HG03342 (cell line): Measurements from ENCODE around the gene FAM120A.

Source experiments
- ATAC-seq: cut with Tn5 transposase; IDR thresholded peaks from one replicate; pipeline ENCODE4 v1.9.1; 2021; ENCODE audit warnings: mild to moderate bottlenecking, moderate library complexity; ENCODE audit not compliant: unreplicated experiment

Gene FAM120A

DNA sequence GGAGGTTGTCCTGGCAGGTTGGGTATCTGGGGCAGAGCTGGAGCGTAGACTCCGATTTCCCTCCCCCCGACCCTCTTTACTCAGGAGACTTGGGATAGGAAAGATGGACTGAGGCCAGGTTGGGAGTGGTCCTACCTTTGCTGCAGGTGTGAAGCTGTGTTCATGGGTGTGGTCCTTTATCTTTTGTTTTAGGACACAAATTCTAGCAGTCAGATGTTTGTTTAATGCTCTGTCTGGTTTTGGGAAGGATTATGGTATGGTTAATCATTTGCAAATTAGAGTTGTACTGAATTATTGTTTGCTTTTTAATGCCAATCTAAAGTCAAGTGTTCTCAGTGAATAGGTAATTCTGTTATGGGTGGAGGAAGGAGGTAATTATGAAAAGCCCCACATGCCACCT is 16.0 kb downstream of the FAM120A start:
- ATAC-seq: no peak

DNA sequence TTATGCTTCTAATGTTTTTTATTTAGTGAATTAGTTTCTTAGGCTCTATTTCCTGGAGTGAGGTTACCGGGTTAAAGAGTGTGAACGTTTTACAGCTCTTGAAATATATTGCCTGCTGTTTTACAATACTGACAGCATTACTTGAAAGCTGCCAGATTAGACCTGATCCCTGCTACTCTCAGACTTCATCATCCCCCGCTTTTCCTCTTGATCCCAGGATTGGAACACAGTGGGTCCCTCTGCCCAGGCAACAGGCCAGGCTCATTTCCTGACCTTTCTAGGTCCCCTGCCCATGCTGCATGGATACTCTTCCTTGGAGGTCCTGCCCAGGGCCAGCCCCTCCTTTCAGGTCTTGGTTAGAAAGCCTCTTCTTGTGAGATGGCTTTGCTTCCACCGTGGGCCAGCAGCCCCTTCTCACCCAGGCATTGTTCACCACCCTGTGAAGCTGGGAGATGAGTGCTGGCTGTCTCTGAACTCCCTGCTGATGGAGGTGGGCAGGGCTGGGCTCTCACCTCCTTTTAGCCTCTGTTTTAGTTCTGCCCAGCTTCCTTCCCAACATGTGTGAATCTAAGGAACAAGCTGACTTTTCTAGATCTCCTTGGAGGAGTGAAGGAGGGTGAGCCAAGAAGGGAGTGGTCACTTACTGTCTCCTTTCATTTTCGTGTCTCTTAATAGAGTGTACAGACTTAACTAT is 17.4 kb downstream of the FAM120A start:
- ATAC-seq: no peak

DNA sequence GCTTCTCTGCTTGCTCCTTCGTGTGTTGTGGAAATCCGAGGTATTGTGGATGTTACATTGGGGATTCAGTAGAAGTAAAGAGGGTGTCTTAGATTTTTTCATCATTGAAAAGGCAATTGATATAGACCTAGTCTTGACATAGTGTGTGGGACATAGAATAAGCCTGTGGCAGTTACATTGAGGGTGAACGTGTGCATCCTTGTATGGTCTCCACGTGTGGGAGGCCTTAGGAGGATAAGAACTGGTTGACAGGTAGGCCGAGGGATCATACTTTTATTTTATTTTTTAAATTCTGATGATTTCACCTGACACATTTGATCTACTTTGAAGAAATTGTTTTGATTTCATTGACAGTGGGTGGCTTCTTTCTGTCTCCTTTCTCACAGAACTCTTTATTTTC is 18.9 kb downstream of the FAM120A start:
- ATAC-seq: no peak

DNA sequence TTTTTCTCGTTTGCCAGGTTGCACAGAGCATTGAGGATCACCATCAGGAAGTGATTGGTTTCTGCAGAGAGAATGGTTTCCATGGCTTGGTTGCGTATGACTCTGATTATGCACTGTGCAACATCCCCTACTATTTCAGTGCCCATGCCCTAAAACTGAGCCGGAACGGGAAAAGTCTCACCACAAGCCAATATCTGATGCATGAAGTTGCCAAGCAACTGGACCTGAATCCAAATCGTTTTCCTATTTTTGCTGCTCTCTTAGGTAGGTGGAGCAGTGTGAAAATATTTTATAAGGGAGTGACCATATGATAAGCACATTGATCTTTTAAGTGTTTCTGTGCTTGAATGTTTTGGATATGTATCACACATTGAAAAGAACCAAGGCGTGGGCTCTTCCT is 19.6 kb downstream of the FAM120A start:
- no peak for ATAC-seq

DNA sequence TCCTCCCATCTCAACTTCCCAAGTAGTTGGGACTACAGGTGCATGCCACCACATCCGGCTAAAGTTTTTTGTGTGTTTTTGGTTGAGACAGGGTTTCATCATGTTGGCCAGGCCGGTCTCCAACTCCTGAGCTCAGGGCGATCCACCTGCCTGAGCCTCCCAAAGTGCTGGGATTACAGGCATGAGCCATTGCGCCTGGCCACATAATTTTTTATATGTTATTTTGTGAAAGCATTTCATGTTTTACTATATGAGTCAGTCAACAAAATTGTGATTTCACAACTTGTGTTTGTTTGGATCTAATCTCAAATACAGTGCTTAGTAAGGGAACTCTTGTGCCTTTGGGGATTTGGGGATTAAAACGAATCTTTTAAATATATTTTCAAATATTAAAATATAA is 21.9 kb downstream of the FAM120A start:
- no peak for ATAC-seq

DNA sequence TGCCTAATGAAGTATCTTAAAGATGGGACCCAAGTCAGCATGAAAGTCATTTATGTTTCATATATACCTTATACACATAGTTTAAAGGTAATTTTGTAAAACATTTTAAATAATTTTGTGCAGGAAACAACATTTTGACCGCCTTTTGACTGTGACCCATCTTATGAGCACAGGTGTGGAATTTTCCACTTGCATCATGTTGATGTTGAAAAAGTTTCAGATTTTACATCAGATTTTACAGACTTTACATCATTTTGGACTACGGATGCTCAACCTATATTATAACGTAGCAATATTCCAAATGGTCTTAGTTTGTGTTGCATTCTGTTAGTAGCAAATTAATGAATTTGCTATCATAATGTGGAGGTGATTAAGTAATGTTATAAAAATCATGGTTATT is 23.6 kb downstream of the FAM120A start:
- no peak for ATAC-seq

DNA sequence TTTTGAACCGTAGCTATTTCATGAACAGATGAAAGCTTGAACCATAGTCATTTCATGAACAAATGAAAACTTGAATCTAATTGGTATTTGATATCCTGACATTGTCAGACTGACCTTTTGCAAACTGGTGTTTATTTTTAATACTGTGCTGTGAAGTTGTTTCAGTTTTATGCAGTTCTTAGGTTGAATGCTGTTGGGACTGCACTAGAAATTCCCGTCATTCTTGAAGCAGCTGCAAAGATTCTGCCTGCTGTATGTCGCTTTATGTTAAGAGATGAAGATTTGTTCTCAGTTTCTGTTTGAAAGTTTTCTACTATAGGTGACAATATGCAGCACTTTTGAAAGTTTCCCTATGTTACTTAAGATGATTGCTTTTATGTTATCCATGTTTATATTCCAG is 24.4 kb downstream of the FAM120A start:
- ATAC-seq: no peak

DNA sequence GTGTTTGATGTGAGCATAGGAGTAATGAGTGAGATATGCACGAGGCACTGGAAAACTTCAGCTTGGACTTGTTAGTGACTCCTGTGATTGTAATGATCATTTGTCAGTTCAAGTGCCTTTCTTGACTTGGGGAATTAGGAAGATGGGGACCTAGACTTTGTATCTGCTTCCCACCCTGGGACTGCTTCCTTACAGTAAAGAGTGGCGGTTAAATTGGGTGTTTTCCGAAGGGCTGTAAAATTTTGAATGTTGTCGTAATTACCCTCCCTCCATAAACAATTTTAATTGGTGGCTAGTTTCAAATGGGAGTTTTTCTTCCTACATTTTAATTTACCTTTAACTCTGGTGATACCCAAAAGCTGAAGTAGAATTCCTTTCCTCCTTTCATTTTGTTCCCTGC is 25.4 kb downstream of the FAM120A start:
- no peak for ATAC-seq

DNA sequence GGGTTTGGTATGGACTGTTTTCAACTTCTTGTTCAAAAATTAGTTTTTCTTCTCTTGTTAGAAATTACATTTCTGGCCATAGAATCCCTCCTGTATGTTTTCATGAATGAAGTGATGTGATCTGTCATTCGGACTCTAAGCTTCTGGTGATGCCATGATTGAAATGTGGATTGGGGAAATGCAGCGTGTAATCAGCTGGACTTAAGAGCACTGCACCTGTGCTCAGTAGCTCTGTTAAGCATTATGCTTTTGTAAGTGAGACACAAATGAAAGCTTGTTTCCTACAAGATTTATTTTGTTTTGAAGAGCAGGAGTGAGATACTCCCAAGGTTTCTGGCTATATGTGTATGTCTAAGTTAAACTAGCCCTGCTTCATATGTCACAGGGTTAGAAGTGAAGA is 25.9 kb downstream of the FAM120A start:
- ATAC-seq: no peak

DNA sequence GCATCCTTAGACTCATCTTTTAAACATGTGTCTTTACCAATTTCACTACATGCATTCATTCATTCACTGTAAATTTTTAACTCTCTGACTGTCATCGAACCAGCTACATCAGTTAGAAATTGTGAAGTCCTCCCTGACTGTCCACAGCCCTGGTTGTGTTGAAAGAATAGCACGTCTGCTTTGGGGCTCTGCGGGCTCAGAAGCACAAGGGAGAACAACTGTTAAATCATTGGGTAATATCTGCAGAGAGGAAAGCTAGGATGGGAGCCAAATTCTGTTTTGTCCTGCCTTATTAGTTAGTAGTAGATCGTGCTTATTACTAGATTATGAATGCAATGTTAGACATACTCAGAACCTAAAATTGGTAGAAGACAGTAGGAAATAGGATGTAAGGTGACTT is 28.2 kb downstream of the FAM120A start:
- ATAC-seq: no peak

DNA sequence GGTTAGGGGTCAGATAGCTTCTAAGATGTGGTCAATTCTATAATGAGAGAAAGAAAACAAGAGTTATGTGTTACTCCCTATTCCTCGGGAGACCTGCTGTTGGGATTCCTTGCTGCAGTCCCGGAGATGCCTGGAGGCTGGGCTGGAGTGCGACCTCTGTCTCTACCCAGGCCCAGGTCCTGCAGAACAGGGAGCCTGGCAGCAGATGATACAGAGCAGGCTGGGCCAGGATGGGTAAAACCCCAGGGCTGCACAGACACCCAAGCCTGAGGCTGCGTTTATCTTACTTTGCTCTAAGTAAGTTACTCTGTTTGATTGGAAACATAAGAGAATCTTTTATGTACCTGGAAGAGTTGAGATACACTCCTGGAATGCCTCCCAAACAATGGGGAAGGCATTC is 28.8 kb downstream of the FAM120A start:
- no peak for ATAC-seq

DNA sequence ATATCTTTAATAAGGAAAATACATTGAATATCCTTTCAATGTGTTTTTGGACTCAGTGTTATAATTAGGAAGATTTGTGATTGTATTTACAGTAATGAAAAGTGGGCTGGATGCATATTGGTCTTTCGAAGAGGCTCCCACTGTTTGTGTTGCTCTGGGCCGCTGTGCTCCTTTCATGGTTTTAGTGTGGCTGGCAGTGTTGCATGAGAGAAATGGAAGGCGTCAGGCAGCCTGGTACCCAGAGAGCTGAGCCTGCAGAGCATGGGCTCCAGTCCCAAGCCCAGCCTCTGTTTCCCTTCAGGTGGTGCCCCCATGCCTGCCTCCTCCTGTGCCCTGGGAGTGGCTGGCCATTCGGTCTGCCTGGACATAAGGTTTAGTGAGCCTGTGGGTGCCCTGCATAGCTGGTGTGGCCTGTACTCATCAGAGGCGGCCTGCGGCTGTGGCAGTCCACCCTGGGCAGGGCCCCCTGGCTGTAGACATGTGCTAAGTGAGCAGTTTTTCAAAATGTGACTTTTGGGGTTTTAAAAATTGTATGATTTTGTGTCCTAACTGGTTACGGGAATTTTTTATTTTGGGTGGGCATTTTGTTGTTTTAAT is 29.3 kb downstream of the FAM120A start:
- no peak for ATAC-seq

DNA sequence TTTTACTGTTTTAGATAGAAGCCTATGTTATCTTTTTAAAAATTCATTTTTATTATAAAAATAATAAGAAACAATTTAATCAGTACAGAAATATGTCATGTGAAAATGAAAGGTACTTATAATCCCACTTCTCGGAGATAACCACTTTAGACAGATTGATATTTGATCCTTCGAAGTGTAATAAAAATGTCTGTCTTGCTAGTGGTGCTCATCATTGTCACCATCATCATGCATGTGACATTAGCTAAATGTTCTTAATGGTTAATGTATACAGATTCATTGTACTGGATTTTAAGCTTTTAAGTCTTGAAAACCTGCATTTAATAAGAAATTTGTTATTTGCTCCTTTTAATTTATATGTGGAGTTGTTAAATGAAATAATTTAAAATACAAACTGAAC is 32.0 kb downstream of the FAM120A start:
- no peak for ATAC-seq

DNA sequence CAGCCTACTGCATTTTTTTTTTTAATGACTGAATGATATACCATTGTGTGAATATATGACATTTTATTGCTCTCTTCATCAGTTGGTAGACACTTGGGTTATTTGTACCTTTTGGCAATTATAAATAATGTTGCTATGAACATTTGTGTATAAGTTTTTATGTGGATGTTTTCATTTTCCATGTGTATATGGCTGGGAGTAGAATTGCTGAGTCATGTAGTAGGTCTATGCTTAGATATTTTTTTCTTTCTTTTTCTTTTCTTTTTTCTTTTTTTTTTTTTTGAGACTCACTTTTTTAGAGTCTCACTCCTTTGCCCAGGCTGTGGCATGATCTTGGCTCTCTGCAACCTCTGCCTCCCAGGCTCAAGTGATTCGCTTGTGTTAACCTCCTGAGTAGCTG is 34.8 kb downstream of the FAM120A start:
- ATAC-seq: no peak

DNA sequence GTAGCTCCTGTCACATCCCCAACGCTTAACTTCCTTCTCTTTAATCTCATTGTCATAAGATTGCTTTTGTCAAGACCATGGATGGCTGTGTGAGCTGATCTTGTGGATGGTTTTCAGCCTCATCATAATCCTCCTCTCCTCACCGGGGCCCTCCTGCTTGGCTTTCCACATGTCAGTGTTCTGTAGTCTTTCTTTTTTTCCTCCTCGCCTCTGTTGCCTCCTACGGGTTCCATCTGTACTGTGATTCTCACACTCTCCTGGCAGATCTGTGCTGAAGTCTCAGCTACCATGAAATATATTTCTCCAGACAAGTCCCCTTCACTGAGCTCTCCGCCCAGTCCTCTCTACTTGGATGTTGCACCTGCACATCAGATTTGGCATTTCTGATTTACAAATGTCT is 36.8 kb downstream of the FAM120A start:
- no peak for ATAC-seq

DNA sequence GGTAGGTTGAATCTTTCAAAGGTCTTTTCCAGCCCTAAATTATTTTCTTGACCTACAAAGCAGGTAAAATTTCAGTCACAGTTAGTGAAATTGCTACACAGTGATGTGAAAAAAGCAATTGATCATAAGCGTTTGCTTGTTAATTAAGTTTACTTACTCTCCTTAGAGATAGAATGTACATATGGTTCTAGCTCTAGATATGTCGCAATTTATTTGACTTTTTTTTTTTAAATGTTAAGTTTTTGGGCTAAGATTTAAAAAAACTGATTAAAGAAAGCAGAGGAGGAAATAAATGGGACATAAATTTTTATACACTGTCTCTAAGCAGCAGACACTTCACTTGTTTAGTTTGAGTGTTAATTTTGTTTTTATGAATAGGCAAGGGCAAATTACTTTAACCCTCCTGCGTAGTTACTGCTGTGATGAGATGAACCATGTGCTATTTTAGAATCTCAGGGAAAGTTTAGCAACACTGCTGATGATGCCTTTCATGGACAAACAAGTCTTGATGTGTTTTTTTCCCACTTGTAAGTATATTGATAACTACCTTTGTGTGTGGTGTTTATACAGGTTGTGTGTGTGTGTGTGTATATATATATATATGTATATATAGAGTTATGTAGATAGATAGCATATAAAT is 40.2 kb downstream of the FAM120A start:
- ATAC-seq: no peak

DNA sequence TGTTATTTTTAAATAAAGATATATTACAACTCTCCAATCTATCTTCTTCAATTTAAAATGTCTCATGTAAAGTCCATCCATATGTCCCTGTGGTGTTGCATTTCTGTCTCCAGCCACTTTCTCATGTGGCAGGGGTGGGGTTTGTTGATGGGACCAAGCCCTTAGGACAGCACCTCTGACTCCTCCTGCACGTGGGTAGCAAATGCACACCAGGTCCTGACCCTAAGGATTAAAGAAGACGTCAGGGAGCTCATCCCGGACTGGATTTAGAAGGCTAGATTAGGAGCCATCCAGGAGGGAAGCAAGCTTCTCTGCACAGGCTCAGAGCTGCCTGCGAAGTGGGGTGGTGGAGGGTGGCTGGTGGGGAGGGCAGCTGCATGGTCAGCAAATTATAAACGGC is 40.8 kb downstream of the FAM120A start:
- ATAC-seq: no peak

DNA sequence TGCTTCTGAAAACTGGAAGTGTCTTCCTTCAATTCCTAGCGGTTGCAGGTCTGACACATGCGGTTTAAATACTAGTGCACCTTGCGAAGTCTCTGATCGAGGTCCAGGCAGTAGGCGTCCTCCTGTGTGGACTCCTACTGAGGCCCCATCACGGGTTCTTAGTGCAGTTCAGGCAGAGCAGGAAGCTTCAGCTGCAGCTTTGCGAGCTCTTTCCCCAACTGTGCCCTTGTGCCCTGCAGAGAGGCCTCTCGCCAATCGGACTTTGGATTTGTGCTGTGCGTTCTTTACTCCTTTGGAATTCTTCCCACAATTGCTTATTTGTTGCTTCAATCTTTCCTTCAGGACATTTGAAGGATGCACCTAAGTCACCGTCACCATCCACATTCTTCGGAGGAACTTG is 42.5 kb downstream of the FAM120A start:
- no peak for ATAC-seq

DNA sequence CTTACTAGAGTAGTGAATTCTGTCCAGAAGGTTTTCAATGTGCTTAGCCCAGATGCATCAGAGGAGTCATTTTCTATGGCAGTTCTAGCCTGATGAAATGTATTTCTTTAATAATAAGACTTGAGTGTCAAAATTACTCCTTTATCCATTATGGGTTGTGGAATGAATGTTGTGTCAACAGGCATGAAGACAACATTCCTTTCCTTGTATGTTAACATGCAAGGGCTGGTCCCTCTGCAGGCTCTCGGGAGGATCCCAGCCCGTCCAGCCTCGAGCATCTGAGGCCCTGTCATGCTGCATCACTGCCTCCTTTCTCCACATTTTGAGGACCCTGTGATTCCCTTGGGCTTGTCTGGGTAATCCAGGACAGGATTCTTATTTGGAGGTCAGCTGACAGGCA is 44.8 kb downstream of the FAM120A start:
- no peak for ATAC-seq

DNA sequence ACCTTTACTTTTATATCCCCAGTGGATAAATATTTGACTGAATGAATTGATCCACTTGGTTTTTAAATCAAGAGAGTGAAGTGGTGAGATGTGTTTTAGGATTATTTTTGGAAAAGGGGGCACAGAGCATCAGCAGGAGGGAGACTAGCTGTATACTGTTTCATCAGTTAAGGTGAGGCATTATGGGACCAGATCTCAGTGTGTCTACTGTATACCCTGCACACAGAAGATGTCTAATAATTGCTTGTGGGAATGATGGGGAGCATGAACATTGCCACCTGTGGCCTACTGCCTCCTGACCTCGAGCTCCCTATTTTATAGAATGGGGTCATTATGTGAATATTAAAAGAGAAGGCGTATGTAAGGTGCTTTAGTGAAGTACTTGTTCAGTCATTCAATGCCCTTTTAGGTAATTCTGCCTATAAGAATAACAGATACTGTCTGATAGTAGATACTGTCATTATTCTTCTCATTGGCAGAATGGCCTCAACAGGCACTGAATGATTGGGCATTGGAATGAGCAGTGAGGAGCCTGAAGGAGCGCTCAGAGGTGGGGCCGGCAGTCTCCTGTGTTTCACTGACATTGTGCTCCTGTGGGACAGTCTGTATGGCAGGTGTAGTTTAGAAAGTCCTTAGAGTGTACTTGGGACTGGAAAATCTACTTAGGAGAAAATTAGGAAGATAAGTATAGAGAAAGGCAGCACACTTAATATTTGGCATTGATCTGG is 49.2 kb downstream of the FAM120A start:
- ATAC-seq: no peak

DNA sequence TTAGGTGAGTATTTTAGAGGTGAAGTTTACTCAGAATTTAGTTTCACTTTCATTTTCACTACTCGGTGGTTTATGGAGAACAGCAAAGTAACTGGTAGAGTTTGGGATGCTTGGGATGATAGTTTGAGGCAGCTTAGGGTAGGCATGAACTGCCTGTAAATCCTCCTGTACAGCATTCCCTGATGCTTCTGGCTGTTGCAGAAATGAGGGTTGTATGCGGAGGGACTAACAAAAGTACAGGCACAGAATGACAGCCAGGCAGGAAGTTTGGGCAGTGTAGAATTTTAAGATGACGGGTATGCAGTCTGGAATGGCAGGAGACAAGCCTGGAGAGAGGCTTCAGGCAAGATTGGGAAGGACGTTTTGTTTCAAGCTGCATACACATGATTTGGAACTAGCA is 49.9 kb downstream of the FAM120A start:
- no peak for ATAC-seq

DNA sequence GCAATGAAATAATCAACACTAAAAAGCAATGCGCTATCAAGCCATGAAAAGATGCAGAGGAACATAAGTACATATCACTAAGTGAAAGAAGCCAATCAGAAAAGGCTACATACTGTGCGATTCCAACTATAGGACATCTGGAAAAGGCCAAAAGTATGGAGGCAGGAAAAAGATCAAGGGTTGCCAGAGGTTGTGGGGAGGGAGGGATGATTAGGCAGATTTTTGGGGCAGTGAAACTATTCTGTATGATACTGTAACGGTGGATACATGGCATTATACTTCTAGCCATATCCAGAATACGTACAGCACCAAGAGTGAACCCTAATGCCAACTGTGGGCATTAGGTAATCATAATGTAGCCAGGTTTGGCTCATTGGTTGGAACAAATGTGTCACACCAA is 51.9 kb downstream of the FAM120A start:
- ATAC-seq: no peak
